Measurements from ENCODE around the gene KRTAP1-3.
"Not testable (repeated sequence)": the region's sequence is repeated elsewhere in the genome, so short reads cannot be mapped to it uniquely, and the experiment has no call there.

Gene KRTAP1-3

DNA sequence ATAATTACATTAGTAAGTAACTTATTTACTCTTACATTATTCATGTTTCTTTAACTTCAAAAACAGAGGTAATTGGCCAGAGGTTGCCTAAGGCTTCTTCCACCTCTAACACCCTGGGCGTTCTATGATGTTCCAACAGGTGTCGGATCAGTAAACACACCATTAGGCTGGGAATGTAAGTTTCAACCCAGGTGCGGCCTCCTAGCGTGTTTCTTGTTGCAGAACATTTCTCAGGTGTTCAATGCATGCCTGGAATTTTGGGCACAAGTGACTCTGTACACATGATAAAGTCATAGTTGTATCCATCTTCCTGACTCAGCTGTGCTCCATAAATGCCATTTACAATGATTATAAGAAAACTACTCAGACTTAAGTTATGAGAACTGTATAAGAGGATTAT lies 19.4 kb upstream of the KRTAP1-3 start:
- Mint-ChIP-seq H3K9me3 (peaks cover 17% of the 10 kb centered on the region), H3K27me3 (ENCODE audit: low read depth, poor library complexity) (no peaks in the 10 kb centered on the region), H3K4me3 (no peak overlapping the region), H3K4me1 (peaks cover under 1% of the 10 kb centered on the region), H3K27ac (no peak overlapping the region), H3K36me3 (ENCODE audit: low read depth) (no peaks in the 10 kb centered on the region)
- TF ChIP-seq, protein P1, sequence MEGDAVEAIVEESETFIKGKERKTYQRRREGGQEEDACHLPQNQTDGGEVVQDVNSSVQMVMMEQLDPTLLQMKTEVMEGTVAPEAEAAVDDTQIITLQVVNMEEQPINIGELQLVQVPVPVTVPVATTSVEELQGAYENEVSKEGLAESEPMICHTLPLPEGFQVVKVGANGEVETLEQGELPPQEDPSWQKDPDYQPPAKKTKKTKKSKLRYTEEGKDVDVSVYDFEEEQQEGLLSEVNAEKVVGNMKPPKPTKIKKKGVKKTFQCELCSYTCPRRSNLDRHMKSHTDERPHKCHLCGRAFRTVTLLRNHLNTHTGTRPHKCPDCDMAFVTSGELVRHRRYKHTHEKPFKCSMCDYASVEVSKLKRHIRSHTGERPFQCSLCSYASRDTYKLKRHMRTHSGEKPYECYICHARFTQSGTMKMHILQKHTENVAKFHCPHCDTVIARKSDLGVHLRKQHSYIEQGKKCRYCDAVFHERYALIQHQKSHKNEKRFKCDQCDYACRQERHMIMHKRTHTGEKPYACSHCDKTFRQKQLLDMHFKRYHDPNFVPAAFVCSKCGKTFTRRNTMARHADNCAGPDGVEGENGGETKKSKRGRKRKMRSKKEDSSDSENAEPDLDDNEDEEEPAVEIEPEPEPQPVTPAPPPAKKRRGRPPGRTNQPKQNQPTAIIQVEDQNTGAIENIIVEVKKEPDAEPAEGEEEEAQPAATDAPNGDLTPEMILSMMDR (IDR thresholded peaks at IDR 0.05), result no peak
- no peak for DNase-seq

DNA sequence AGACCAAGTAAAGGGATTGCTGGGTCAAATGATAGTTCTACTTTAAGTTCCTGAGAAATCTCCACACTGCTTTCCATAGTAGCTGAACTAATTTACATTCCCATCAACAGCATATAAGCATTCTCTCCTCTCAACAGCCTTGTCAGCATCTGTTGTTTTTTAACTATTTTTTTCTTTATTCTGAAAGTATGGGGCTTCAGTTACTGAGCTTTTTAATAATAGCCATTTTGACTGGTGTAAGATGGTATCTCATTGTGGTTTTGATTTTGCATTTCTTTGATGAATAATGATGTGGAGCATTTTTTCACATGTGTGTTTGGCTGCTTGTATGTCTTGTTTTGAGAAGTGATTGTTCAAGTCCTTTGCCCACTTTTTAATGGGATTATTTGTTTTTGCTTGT lies 17.9 kb upstream of the KRTAP1-3 start:
- Mint-ChIP-seq H3K4me3 (no peak overlapping the region), H3K27me3 (ENCODE audit: low read depth, poor library complexity) (peaks cover 3% of the 10 kb centered on the region), H3K36me3 (ENCODE audit: low read depth) (no peaks in the 10 kb centered on the region), H3K27ac (no peak overlapping the region), H3K9me3 (peaks cover 17% of the 10 kb centered on the region), H3K4me1 (no peaks in the 10 kb centered on the region)
- no peak for DNase-seq
- TF ChIP-seq, protein P1 (IDR thresholded peaks at IDR 0.05), result no peak

DNA sequence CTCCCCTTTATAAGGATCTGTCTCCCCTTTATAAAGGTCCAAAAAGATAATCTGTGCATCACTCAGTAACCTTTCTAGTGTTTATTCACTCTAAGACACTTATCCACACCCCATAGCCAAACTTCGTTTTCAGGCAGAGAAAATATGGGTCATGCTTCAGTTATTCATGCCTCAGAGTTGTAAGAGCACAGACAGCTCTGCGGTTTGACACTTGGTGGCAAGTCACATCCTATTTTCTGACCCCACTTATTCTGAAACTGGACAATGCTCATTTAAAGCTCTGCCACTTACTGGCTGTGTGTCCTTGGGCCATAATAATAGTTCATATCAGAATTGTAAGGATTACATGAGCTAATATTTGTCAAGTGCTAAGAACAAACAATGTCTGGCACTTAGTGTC lies 14.4 kb upstream of the KRTAP1-3 start:
- H3K4me3 Mint-ChIP-seq, result no peak overlapping the region
- H3K36me3 Mint-ChIP-seq (ENCODE audit: low read depth), result no peaks in the 10 kb centered on the region
- DNase-seq, result no peak
- TF ChIP-seq, protein P1 (IDR thresholded peaks at IDR 0.05), result no peak
- peaks cover 15% of the 10 kb centered on the region for H3K9me3 Mint-ChIP-seq
- H3K4me1 Mint-ChIP-seq, result no peaks in the 10 kb centered on the region
- H3K27ac Mint-ChIP-seq, result no peak overlapping the region
- H3K27me3 Mint-ChIP-seq (ENCODE audit: low read depth, poor library complexity), result peaks cover 3% of the 10 kb centered on the region

DNA sequence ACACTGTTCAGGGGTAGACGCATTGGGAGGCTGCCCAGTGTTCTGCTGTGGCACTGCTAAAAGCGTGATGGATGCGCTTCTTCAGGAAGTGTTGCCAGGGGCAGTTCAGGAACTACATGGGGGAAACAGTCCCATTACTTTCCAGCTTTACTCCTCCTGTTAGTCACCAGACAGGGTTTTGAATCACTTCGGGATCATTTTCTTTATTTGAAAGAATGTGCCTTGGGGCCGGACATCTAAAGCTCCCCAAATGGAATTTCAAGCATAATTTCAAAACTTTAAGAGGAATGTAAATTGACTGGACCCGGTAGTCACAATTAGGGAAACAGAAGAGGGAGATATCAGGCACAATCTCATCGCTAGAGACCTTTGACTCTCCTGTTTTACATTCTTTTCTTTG lies 13.8 kb upstream of the KRTAP1-3 start:
- H3K4me3 Mint-ChIP-seq, result no peak overlapping the region
- TF ChIP-seq, protein P1 (IDR thresholded peaks at IDR 0.05), result no peak
- peaks cover 3% of the 10 kb centered on the region for H3K27me3 Mint-ChIP-seq (ENCODE audit: low read depth, poor library complexity)
- peaks cover 17% of the 10 kb centered on the region for H3K9me3 Mint-ChIP-seq
- no peaks in the 10 kb centered on the region for H3K4me1 Mint-ChIP-seq
- no peaks in the 10 kb centered on the region for H3K36me3 Mint-ChIP-seq (ENCODE audit: low read depth)
- DNase-seq, result no peak
- H3K27ac Mint-ChIP-seq, result no peak overlapping the region

DNA sequence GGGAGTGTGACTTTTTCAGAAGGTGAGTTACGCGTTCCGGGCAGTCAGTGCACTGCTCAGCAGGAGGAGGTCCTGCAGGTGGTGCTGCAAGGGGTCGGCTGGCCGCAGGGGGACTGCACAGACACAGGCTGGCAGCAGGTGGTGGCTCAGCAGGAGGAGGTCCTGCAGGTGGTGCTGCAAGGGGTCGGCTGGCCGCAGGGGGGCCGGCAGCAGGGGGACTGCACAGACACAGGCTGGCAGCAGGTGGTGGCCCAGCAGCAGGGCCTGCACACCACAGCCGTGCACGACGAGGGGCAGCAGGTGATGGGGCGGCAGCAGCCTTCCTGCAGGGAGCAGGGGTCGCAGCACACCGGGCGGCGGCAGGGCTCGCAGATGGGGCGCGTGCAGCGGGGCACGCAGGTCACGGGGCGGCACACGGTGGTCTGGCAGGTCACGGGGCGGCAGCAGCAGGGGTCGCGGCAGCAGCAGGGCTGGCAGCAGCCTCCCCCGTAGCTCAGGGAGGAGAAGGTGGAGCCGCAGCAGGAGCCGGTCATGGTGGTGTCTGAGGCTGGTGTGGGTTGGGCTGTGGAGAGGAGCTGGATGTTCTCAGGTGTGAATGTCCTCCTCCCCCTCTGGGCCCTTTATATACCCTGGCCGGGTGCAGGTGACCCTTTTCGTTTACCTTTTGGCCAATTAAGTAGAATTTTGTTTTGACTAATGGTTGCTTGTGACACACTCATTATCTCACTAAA lies 12.2 kb upstream of the KRTAP1-3 start, which contains the start of gene KRTAP2-1:
Gene KRTAP2-1, minus strand, starts transcription at position 582 of the 731 bp plus-strand sequence. Its CDS starts 49 bp downstream, at position 533.
- not testable (repeated sequence) for H3K4me3 Mint-ChIP-seq; H3K27me3 Mint-ChIP-seq (ENCODE audit: low read depth, poor library complexity); H3K27ac Mint-ChIP-seq; DNase-seq; H3K36me3 Mint-ChIP-seq (ENCODE audit: low read depth); H3K4me1 Mint-ChIP-seq
- H3K9me3 Mint-ChIP-seq, result peaks cover 17% of the 10 kb centered on the region

DNA sequence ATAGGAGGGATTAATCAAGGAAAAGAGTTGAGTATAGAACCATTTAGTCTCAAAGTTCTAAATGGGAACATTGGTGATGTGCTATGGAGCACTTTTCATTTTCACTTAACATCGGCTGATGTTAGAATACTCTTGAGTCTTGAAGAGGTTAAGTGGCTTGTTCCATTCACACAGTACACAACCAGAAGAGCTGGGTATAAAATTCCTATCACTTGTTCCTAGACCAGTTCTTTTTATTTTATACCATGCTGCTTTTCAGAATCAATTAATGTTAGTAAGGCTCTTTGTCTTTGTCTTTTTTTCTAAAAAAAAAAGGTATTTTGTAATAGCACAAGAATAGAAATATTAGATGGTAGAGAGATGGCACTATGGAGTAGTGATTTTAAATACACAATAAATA lies 8.3 kb upstream of the KRTAP1-3 start:
- H3K27me3 Mint-ChIP-seq (ENCODE audit: low read depth, poor library complexity), result peaks cover 3% of the 10 kb centered on the region
- DNase-seq, result no peak
- no peaks in the 10 kb centered on the region for H3K4me1 Mint-ChIP-seq
- no peak overlapping the region for H3K27ac Mint-ChIP-seq
- H3K36me3 Mint-ChIP-seq (ENCODE audit: low read depth), result no peaks in the 10 kb centered on the region
- H3K9me3 Mint-ChIP-seq, result peaks cover 17% of the 10 kb centered on the region
- TF ChIP-seq, protein P1 (IDR thresholded peaks at IDR 0.05), result no peak
- H3K4me3 Mint-ChIP-seq, result no peak overlapping the region

DNA sequence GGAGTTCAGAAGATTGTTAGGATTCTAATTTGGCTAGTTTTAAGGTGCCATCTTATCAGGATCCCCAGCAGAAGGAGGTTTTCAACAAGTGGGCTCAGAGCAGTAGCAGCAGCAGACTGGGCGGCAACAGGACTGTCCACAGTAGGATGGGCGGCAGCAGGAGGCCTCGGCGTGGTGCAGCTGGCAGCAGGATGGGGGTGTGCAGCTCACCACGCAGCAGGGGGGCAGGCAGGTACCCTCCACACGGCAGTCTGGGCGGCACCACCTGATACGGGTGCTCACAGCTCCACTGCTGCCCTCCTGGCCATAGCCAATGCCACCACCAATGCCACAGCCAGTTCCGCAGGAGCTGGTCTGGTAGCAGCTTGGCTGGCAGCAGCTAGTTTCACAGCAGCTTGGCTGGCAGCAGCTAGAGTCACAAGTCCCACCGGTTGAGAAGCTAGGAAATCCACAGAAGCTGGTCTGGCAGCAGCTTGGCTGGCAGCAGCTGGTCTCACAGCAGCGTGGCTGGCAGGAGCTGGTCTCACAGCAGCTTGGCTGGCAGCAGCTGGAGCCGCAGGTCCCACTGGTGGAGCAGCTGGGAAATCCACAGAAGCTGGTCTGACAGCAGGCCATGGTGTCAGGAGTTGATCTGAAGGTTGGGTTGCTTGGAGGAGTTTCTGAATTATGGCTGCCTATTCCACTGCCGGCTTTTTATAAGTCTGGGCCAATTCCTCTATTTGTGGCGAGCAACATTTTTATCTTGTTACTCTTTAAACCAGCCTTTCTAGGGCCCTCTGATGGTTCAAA lies 6.3 kb upstream of the KRTAP1-3 start, which contains the start of gene KRTAP1-1:
Gene KRTAP1-1, minus strand, starts transcription at position 668 of the 789 bp plus-strand sequence. Its CDS starts 53 bp downstream, at position 615.
- H3K27ac Mint-ChIP-seq; H3K4me1 Mint-ChIP-seq; DNase-seq; H3K36me3 Mint-ChIP-seq (ENCODE audit: low read depth); H3K27me3 Mint-ChIP-seq (ENCODE audit: low read depth, poor library complexity); H3K4me3 Mint-ChIP-seq: not testable (repeated sequence)
- peaks cover 17% of the 10 kb centered on the region for H3K9me3 Mint-ChIP-seq

Measured in nephron progenitor cell (in vitro differentiated cells).